Trophoblast cell (in vitro differentiated cells and primary cell): ENCODE data around the gene DNAJC28.
A peak's percentile ranks its signal among the peaks of the same experiment; 100 is the strongest.

Source experiments
- DNase-seq, 2 donors: peaks; one replicate each; pipeline ENCODE4 v3.0.0-alpha.2; 2016
- H2AFZ ChIP-seq: 2 replicates; pipeline ENCODE4 v1.6.1; 2013; ENCODE audit warnings: low read length, moderate library complexity, mild to moderate bottlenecking; ENCODE audit not compliant: insufficient read depth, poor library complexity
- H2AK5ac ChIP-seq: 2 replicates; pipeline ENCODE4 v1.6.1; 2013; ENCODE audit warnings: mild to moderate bottlenecking, low read length
- H2BK120ac ChIP-seq: 2 replicates; pipeline ENCODE4 v1.6.1; 2013; ENCODE audit warnings: low read length, mild to moderate bottlenecking, moderate library complexity; ENCODE audit not compliant: insufficient read depth, poor library complexity
- H2BK12ac ChIP-seq: 2 replicates; pipeline ENCODE4 v1.6.1; 2013; ENCODE audit warnings: mild to moderate bottlenecking, low read length, moderate library complexity
- H2BK5ac ChIP-seq: 2 replicates; pipeline ENCODE4 v1.6.1; 2013; ENCODE audit warnings: low read length, low read depth, moderate library complexity, mild to moderate bottlenecking; ENCODE audit not compliant: poor library complexity
- H3K14ac ChIP-seq: 2 replicates; pipeline ENCODE4 v1.6.1; 2013; ENCODE audit warnings: mild to moderate bottlenecking, low read length
- H3K18ac ChIP-seq: 2 replicates; pipeline ENCODE4 v1.6.1; 2013; ENCODE audit warnings: mild to moderate bottlenecking, low read length
- H3K23ac ChIP-seq: 2 replicates; pipeline ENCODE4 v1.6.1; 2013; ENCODE audit warnings: low read length
- H3K27ac ChIP-seq: 2 replicates; pipeline ENCODE4 v1.5.1; 2013; ENCODE audit warnings: low read depth, mild to moderate bottlenecking, inconsistent platforms, low read length, moderate library complexity
- H3K27me3 ChIP-seq: 2 replicates; pipeline ENCODE4 v1.6.1; 2013; ENCODE audit warnings: inconsistent platforms, mild to moderate bottlenecking, low read length, moderate library complexity; ENCODE audit not compliant: insufficient read depth
- H3K36me3 ChIP-seq, 2 experiments: 1 replicate in 1 of 2; 2 replicates in 1 of 2; pipeline ENCODE4 v1.6.1; 2013; ENCODE audit warnings: low read length in 2 of 2, mild to moderate bottlenecking in 2 of 2, moderate library complexity in 1 of 2; ENCODE audit not compliant: insufficient read depth in 2 of 2, control insufficient read depth in 1 of 2
- H3K4ac ChIP-seq: 2 replicates; pipeline ENCODE4 v1.6.1; 2013; ENCODE audit warnings: low read depth, mild to moderate bottlenecking, low read length, moderate library complexity
- H3K4me1 ChIP-seq, 2 experiments: 1 replicate in 1 of 2; 2 replicates in 1 of 2; pipeline ENCODE4 v1.6.1; 2013; ENCODE audit warnings: low read length in 2 of 2, mild to moderate bottlenecking in 2 of 2, moderate library complexity in 1 of 2; ENCODE audit not compliant: insufficient read depth in 2 of 2, control insufficient read depth in 1 of 2
- H3K4me2 ChIP-seq: 2 replicates; pipeline ENCODE4 v1.6.1; 2013; ENCODE audit warnings: inconsistent platforms, mild to moderate bottlenecking, low read length, moderate library complexity
- H3K4me3 ChIP-seq: 2 replicates; pipeline ENCODE4 v1.5.1; 2013; ENCODE audit warnings: mild to moderate bottlenecking, low read depth, low read length, inconsistent platforms
- H3K79me1 ChIP-seq: one replicate; pipeline ENCODE4 v1.6.1; 2013; ENCODE audit warnings: low read length
- H3K79me2 ChIP-seq: 2 replicates; pipeline ENCODE4 v1.6.1; 2013; ENCODE audit warnings: low read length, mild to moderate bottlenecking; ENCODE audit not compliant: control insufficient read depth, insufficient read depth, poor library complexity
- H3K9ac ChIP-seq: 2 replicates; pipeline ENCODE4 v1.6.1; 2013; ENCODE audit warnings: mild to moderate bottlenecking, low read length
- H3K9me3 ChIP-seq: 2 replicates; pipeline ENCODE4 v1.6.1; 2013; ENCODE audit warnings: low read depth, mild to moderate bottlenecking, control low read depth, inconsistent platforms, low read length; ENCODE audit not compliant: insufficient read depth
- H4K12ac ChIP-seq: 2 replicates; pipeline ENCODE4 v1.6.1; 2013; ENCODE audit warnings: low read depth, mild to moderate bottlenecking, low read length, moderate library complexity
- H4K8ac ChIP-seq: 2 replicates; pipeline ENCODE4 v1.6.1; 2013; ENCODE audit warnings: low read depth, mild to moderate bottlenecking, low read length, moderate library complexity
- H4K91ac ChIP-seq: one replicate; pipeline ENCODE4 v1.6.1; 2013; ENCODE audit warnings: low read depth, mild to moderate bottlenecking, low read length, moderate library complexity
- WGBS: extraction: QIAGEN DNeasy Blood & Tissue Kit; methylation state at CpG from one replicate; pipeline ENCODE4 v1.1.7; 2013; ENCODE audit warnings: missing lambda C conversion rate; ENCODE audit not compliant: insufficient read length, insufficient coverage; ENCODE audit errors: extremely low coverage; 5-methylcytosine and 5-hydroxymethylcytosine counted together

DNAJC28 gene

GRCh38 chr21:33495743-33496142, 4.2 kb upstream of the DNAJC28 start:
- H3K36me3 ChIP-seq = no peaks in the 10 kb centered on the region
- H3K79me2 ChIP-seq = no peaks in the 10 kb centered on the region
- no peak overlapping the region for H4K8ac ChIP-seq
- no peak overlapping the region for H3K9ac ChIP-seq
- H3K4me2 ChIP-seq = no peak overlapping the region
- H2BK120ac ChIP-seq = no peak overlapping the region
- no peak overlapping the region for H3K4me3 ChIP-seq
- H2BK12ac ChIP-seq = no peak overlapping the region
- DNase-seq = no peak
- H4K91ac ChIP-seq = no peak overlapping the region
- no peak overlapping the region for H3K18ac ChIP-seq
- H3K79me1 ChIP-seq = peaks cover 2% of the 10 kb centered on the region
- peaks cover 0 to 3% of the 10 kb centered on the region in 2 experiments for H3K4me1 ChIP-seq
- H2AK5ac ChIP-seq = no peak overlapping the region
- no peak overlapping the region for H2AFZ ChIP-seq
- H3K9me3 ChIP-seq = no peaks in the 10 kb centered on the region
- WGBS = no CpG with 5 or more reads among the region's 4 CpGs
- no peaks in the 10 kb centered on the region for H3K27me3 ChIP-seq
- no peak overlapping the region for H3K27ac ChIP-seq
- no peak overlapping the region for H2BK5ac ChIP-seq
- H3K14ac ChIP-seq = no peak overlapping the region
- H4K12ac ChIP-seq = no peak overlapping the region
- H3K4ac ChIP-seq = no peak overlapping the region
- H3K23ac ChIP-seq = no peak overlapping the region

GRCh38 chr21:33493756-33494155, 2.2 kb upstream of the DNAJC28 start:
- Histone ChIP-seq H3K9ac (no peak overlapping the region), H4K8ac (no peak overlapping the region), H3K18ac (no peak overlapping the region), H3K4me2 (no peak overlapping the region), H2AFZ (no peak overlapping the region), H3K23ac (no peak overlapping the region), H2BK5ac (no peak overlapping the region), H3K27ac (no peak overlapping the region), H3K4me3 (no peak overlapping the region), H4K91ac (no peak overlapping the region), H3K14ac (no peak overlapping the region), H2AK5ac (no peak overlapping the region), H3K79me2 (no peaks in the 10 kb centered on the region), H3K4ac (no peak overlapping the region), H3K27me3 (no peaks in the 10 kb centered on the region), H3K4me1 (peaks cover 0 to 3% of the 10 kb centered on the region in 2 experiments), H2BK12ac (no peak overlapping the region), H3K79me1 (peaks cover 2% of the 10 kb centered on the region), H4K12ac (no peak overlapping the region), H3K36me3 (no peaks in the 10 kb centered on the region), H2BK120ac (no peak overlapping the region), H3K9me3 (no peaks in the 10 kb centered on the region)
- DNase-seq = no peak
- no CpG with 5 or more reads among the region's 3 CpGs for WGBS

- DNase-seq = no peak
- Histone ChIP-seq H3K4me3 (no peak overlapping the region), H2BK5ac (no peak overlapping the region), H3K4ac (no peak overlapping the region), H2AFZ (no peak overlapping the region), H3K79me2 (no peaks in the 10 kb centered on the region), H3K23ac (no peak overlapping the region), H2AK5ac (no peak overlapping the region), H3K36me3 (no peaks in the 10 kb centered on the region), H4K91ac (no peak overlapping the region), H3K79me1 (peaks cover 2% of the 10 kb centered on the region), H3K27me3 (no peaks in the 10 kb centered on the region), H3K9ac (no peak overlapping the region), H4K12ac (no peak overlapping the region), H3K27ac (no peak overlapping the region), H3K9me3 (no peaks in the 10 kb centered on the region), H3K18ac (no peak overlapping the region), H3K14ac (no peak overlapping the region), H2BK120ac (no peak overlapping the region), H4K8ac (no peak overlapping the region), H2BK12ac (no peak overlapping the region), H3K4me1 (peaks cover 0 to 3% of the 10 kb centered on the region in 2 experiments), H3K4me2 (no peak overlapping the region)
- WGBS = no CpG with 5 or more reads among the region's 2 CpGs
These were observed 1.1 kb upstream of the DNAJC28 start for GRCh38 chr21:33492571-33492970.

GRCh38 chr21:33490991-33491372, 534 bp downstream of the DNAJC28 start:
- peak overlapping the region; percentile 92 for H3K4me3 ChIP-seq
- H3K79me2 ChIP-seq = no peaks in the 10 kb centered on the region
- peaks cover 0 to 3% of the 10 kb centered on the region in 2 experiments for H3K4me1 ChIP-seq
- no peak overlapping the region for H2BK5ac ChIP-seq
- peak overlapping the region; percentile 37 for H2AFZ ChIP-seq
- no peak overlapping the region for H4K91ac ChIP-seq
- no peak overlapping the region for H3K9ac ChIP-seq
- H3K4me2 ChIP-seq = peak overlapping the region; percentile 85
- no peaks in the 10 kb centered on the region for H3K27me3 ChIP-seq
- peak overlapping the region; percentile 40 for H4K8ac ChIP-seq
- H3K36me3 ChIP-seq = no peaks in the 10 kb centered on the region
- H2BK12ac ChIP-seq = no peak overlapping the region
- no peak overlapping the region for H4K12ac ChIP-seq
- H3K9me3 ChIP-seq = no peaks in the 10 kb centered on the region
- H3K27ac ChIP-seq = no peak overlapping the region
- H3K18ac ChIP-seq = no peak overlapping the region
- no peak overlapping the region for H3K14ac ChIP-seq
- no peak overlapping the region for H3K23ac ChIP-seq
- no peak overlapping the region for H2AK5ac ChIP-seq
- no peak overlapping the region for H3K4ac ChIP-seq
- peaks cover 2% of the 10 kb centered on the region for H3K79me1 ChIP-seq
- peak in 1 of 2 donors; percentile 31 for DNase-seq
- no peak overlapping the region for H2BK120ac ChIP-seq
- no CpG with 5 or more reads among the region's 12 CpGs for WGBS
